ENCODE data around the gene KLHL40.

- TF ChIP-seq CTCF (IDR thresholded peaks at IDR 0.05; ENCODE audit: insufficient read depth, low read depth, low read length): no peak
- no peak for TF ChIP-seq EZH2 (IDR thresholded peaks at IDR 0.05; ENCODE audit: insufficient read depth, low read length)
Measured at GRCh38 chr3:42682301-42683070, 2.9 kb upstream of the KLHL40 start.
